ENCODE data around the gene GABBR2.
"Not testable (repeated sequence)": the region's sequence is repeated elsewhere in the genome, so short reads cannot be mapped to it uniquely, and the experiment has no call there.

The GABBR2 gene

GRCh38 chr9:98289614-98290201 lies 419.0 kb downstream of the GABBR2 start:
- no peak overlapping the region for H3K4me3 Mint-ChIP-seq
- TF ChIP-seq, protein P1, sequence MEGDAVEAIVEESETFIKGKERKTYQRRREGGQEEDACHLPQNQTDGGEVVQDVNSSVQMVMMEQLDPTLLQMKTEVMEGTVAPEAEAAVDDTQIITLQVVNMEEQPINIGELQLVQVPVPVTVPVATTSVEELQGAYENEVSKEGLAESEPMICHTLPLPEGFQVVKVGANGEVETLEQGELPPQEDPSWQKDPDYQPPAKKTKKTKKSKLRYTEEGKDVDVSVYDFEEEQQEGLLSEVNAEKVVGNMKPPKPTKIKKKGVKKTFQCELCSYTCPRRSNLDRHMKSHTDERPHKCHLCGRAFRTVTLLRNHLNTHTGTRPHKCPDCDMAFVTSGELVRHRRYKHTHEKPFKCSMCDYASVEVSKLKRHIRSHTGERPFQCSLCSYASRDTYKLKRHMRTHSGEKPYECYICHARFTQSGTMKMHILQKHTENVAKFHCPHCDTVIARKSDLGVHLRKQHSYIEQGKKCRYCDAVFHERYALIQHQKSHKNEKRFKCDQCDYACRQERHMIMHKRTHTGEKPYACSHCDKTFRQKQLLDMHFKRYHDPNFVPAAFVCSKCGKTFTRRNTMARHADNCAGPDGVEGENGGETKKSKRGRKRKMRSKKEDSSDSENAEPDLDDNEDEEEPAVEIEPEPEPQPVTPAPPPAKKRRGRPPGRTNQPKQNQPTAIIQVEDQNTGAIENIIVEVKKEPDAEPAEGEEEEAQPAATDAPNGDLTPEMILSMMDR (IDR thresholded peaks at IDR 0.05; ENCODE audit: unreplicated experiment in 3 of 3), result no peak
- no peaks in the 10 kb centered on the region for H3K36me3 Mint-ChIP-seq (ENCODE audit: low read depth)

GRCh38 chr9:98288881-98289280 lies 419.9 kb downstream of the GABBR2 start:
- H3K9me3 Mint-ChIP-seq, result no peaks in the 10 kb centered on the region
- H3K36me3 Mint-ChIP-seq (ENCODE audit: low read depth), result no peaks in the 10 kb centered on the region
- H3K4me3 Mint-ChIP-seq, result no peak overlapping the region
- peaks cover 7% of the 10 kb centered on the region for H3K27me3 Mint-ChIP-seq (ENCODE audit: low read depth)
- TF ChIP-seq, protein P1 (IDR thresholded peaks at IDR 0.05; ENCODE audit: unreplicated experiment in 3 of 3), result no peak
- H3K4me1 Mint-ChIP-seq, result no peaks in the 10 kb centered on the region
- no peak overlapping the region for H3K27ac Mint-ChIP-seq

More at GRCh38 chr9:98289614-98290201, 419.0 kb downstream of the GABBR2 start:
- Mint-ChIP-seq H3K27me3 (ENCODE audit: low read depth) (peaks cover 7% of the 10 kb centered on the region), H3K4me1 (no peaks in the 10 kb centered on the region), H3K27ac (no peak overlapping the region), H3K9me3 (no peaks in the 10 kb centered on the region)

- Mint-ChIP-seq H3K36me3 (ENCODE audit: low read depth) (no peaks in the 10 kb centered on the region), H3K27ac (no peak overlapping the region), H3K27me3 (ENCODE audit: low read depth) (peaks cover 7% of the 10 kb centered on the region), H3K9me3 (no peaks in the 10 kb centered on the region), H3K4me3 (no peak overlapping the region), H3K4me1 (no peaks in the 10 kb centered on the region)
- TF ChIP-seq, protein P1 (IDR thresholded peaks at IDR 0.05; ENCODE audit: unreplicated experiment in 3 of 3), result no peak
Observed at GRCh38 chr9:98287384-98287783, 421.4 kb downstream of the GABBR2 start.

DNA sequence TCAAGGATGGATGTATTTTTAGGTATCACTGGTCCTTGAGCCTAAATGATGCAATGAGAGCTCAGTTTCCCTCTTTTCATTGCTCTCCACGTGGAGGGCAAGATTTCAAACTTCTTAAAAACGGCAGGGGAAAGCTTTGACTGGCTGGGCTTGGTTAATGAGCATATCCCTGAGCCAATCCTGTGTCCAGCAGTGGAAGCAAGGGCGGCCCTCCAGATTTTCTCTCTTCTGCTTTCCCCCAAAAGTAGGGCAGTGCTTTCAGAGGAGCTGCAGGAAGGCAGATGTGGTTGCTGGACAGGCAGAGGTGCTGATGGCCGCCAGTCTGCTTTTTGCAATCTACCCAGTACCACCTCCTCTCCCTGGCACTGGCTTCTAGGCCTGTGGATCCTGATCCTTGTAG lies 423.3 kb downstream of the GABBR2 start:
- TF ChIP-seq, protein P1 (IDR thresholded peaks at IDR 0.05; ENCODE audit: unreplicated experiment in 3 of 3), result no peak
- H3K36me3 Mint-ChIP-seq (ENCODE audit: low read depth), result no peaks in the 10 kb centered on the region

DNA sequence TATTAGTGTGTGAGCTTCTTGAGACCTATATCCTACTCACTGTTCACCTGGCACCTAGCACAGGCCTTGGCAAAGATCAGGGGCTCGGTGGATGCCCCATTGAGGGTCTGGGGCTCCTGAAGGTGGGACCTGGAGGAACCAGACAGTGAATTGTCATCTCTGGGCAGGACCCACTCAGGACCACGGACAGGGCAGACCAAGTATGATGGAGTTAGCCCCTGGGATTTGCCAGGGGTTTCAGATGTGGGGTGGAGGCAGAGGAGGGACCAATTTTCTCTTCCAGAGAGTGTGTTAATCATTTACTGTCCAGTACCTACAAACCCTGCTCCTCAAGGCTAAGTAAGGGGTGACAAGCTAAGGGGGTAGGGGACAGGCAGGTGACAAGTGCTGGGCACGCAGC lies 424.0 kb downstream of the GABBR2 start:
- H3K27ac Mint-ChIP-seq, result no peak overlapping the region
- H3K27me3 Mint-ChIP-seq (ENCODE audit: low read depth), result peaks cover 25% of the 10 kb centered on the region
- TF ChIP-seq, protein P1 (IDR thresholded peaks at IDR 0.05; ENCODE audit: unreplicated experiment in 3 of 3), result no peak
- H3K9me3 Mint-ChIP-seq, result no peaks in the 10 kb centered on the region
- H3K4me3 Mint-ChIP-seq, result no peak overlapping the region
- no peaks in the 10 kb centered on the region for H3K4me1 Mint-ChIP-seq
- no peaks in the 10 kb centered on the region for H3K36me3 Mint-ChIP-seq (ENCODE audit: low read depth)

More for the DNA sequence above, 423.3 kb downstream of the GABBR2 start:
- H3K27ac Mint-ChIP-seq, result no peak overlapping the region
- no peaks in the 10 kb centered on the region for H3K9me3 Mint-ChIP-seq
- H3K27me3 Mint-ChIP-seq (ENCODE audit: low read depth), result peaks cover 18% of the 10 kb centered on the region
- H3K4me1 Mint-ChIP-seq, result no peaks in the 10 kb centered on the region
- H3K4me3 Mint-ChIP-seq, result no peak overlapping the region

DNA sequence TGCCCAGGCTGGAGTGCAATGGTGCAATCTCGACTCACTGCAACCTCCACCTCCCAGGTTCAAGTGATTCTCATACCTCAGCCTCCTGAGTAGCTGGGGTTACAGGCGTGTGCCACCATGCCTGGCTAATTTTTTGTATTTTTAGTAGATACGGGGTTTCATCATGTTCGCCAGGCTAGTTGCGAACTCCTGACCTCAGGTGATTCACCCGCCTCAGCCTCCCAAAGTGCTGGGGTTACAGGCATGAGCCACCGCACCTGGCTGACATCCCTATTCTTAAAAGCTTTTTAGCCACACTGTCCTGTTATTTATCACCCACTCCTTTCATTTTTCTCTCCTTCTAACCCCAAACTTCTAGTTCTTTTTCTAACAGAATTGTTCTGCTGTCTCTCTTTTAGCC lies 425.6 kb downstream of the GABBR2 start:
- not testable (repeated sequence) for H3K27ac Mint-ChIP-seq; H3K4me1 Mint-ChIP-seq; H3K9me3 Mint-ChIP-seq; H3K4me3 Mint-ChIP-seq; H3K36me3 Mint-ChIP-seq (ENCODE audit: low read depth)
- H3K27me3 Mint-ChIP-seq (ENCODE audit: low read depth), result peaks cover 27% of the 10 kb centered on the region
